Neuronal stem cell (in vitro differentiated cells): ENCODE results near the gene CNN1.

Experiments
- DNase-seq: peaks from one replicate; pipeline ENCODE4 v3.0.0-alpha.2; 2013; ENCODE audit warnings: low spot score
- H2AFZ ChIP-seq: one replicate; pipeline ENCODE4 v1.6.1; 2013; ENCODE audit warnings: mild to moderate bottlenecking, low read length, inconsistent platforms
- H2AK5ac ChIP-seq: 2 replicates; pipeline ENCODE4 v1.6.1; 2013; ENCODE audit warnings: low read depth, mild to moderate bottlenecking, inconsistent platforms, low read length, moderate library complexity, mixed read lengths
- H2BK120ac ChIP-seq: 2 replicates; pipeline ENCODE4 v1.6.1; 2013; ENCODE audit warnings: low read depth, mild to moderate bottlenecking, inconsistent platforms, low read length, moderate library complexity, mixed read lengths
- H2BK12ac ChIP-seq: one replicate; pipeline ENCODE4 v1.6.1; 2013; ENCODE audit warnings: low read length, inconsistent platforms
- H2BK15ac ChIP-seq: 2 replicates; pipeline ENCODE4 v1.6.1; 2013; ENCODE audit warnings: mild to moderate bottlenecking, low read length, inconsistent platforms, mixed read lengths
- H2BK5ac ChIP-seq: one replicate; pipeline ENCODE4 v1.6.1; 2013; ENCODE audit warnings: inconsistent platforms, mild to moderate bottlenecking, low read length, moderate library complexity
- H3K14ac ChIP-seq: one replicate; pipeline ENCODE4 v1.6.1; 2013; ENCODE audit warnings: low read length, inconsistent platforms
- H3K18ac ChIP-seq: 2 replicates; pipeline ENCODE4 v1.6.1; 2013; ENCODE audit warnings: low read length, inconsistent platforms
- H3K23ac ChIP-seq: 2 replicates; pipeline ENCODE4 v1.6.1; 2013; ENCODE audit warnings: low read depth, mild to moderate bottlenecking, mixed read lengths, low read length, inconsistent platforms; ENCODE audit not compliant: poor library complexity
- H3K27ac ChIP-seq: replicated peaks from 3 replicates; pipeline ENCODE4 v1.5.1; 2013; ENCODE audit warnings: low read length, inconsistent platforms
- H3K27me3 ChIP-seq, 3 experiments: 2 replicates each; pipeline ENCODE4 v1.6.1; 2013; ENCODE audit warnings: low read length in 3 of 3, mild to moderate bottlenecking in 2 of 3, inconsistent platforms in 1 of 3, low read depth in 1 of 3, mixed read lengths in 1 of 3, moderate library complexity in 1 of 3; ENCODE audit not compliant: control insufficient read depth in 3 of 3, insufficient read depth in 3 of 3
- H3K36me3 ChIP-seq, 2 donors: replicated peaks in 1 of 2; 2 replicates each; pipeline ENCODE4 v1.6.1; 2013; ENCODE audit warnings: low read length in 2 of 2; ENCODE audit not compliant: control insufficient read depth in 2 of 2, insufficient read depth in 2 of 2
- H3K4ac ChIP-seq: 2 replicates; pipeline ENCODE4 v1.6.1; 2013; ENCODE audit warnings: inconsistent platforms, mild to moderate bottlenecking, low read length, moderate library complexity
- H3K4me1 ChIP-seq, 2 donors: 1 replicate in 1 of 2; 2 replicates in 1 of 2; pipeline ENCODE4 v1.6.1; 2013; ENCODE audit warnings: low read length in 2 of 2, low read depth in 1 of 2; ENCODE audit not compliant: control insufficient read depth in 2 of 2, insufficient read depth in 1 of 2
- H3K4me2 ChIP-seq: one replicate; pipeline ENCODE4 v1.6.1; 2013; ENCODE audit warnings: mild to moderate bottlenecking, low read length, inconsistent platforms; ENCODE audit not compliant: insufficient read depth, poor library complexity, severe bottlenecking
- H3K4me3 ChIP-seq, 2 donors: 2 replicates each; pipeline ENCODE4 v1.5.1; 2013; ENCODE audit warnings: low read length in 2 of 2, mild to moderate bottlenecking in 2 of 2, inconsistent platforms in 1 of 2, moderate library complexity in 1 of 2
- H3K79me1 ChIP-seq: one replicate; pipeline ENCODE4 v1.6.1; 2013; ENCODE audit warnings: low read depth, mild to moderate bottlenecking, inconsistent platforms, low read length, moderate library complexity
- H3K9ac ChIP-seq: one replicate; pipeline ENCODE4 v1.6.1; 2013; ENCODE audit warnings: mild to moderate bottlenecking, low read depth, low read length, inconsistent platforms; ENCODE audit not compliant: poor library complexity
- H3K9me3 ChIP-seq, 2 donors: replicated peaks in 1 of 2; 2 replicates each; pipeline versions ENCODE3 to v1.6.1; 2013; ENCODE audit warnings: low read length in 2 of 2, mild to moderate bottlenecking in 2 of 2, inconsistent platforms in 1 of 2, low read depth in 1 of 2, mixed read lengths in 1 of 2, moderate library complexity in 1 of 2; ENCODE audit not compliant: control insufficient read depth in 2 of 2, insufficient read depth in 1 of 2
- H4K8ac ChIP-seq: one replicate; pipeline ENCODE4 v1.6.1; 2013; ENCODE audit warnings: low read depth, mild to moderate bottlenecking, inconsistent platforms, low read length, moderate library complexity
- H4K91ac ChIP-seq: one replicate; pipeline ENCODE4 v1.6.1; 2013; ENCODE audit warnings: low read length, low read depth, mild to moderate bottlenecking, inconsistent platforms; ENCODE audit not compliant: poor library complexity
- WGBS, 2 donors: extraction: QIAGEN DNeasy Blood & Tissue Kit; methylation state at CpG; one replicate each; pipeline ENCODE4 v1.1.7; 2013; ENCODE audit warnings: missing lambda C conversion rate in 2 of 2, mixed read lengths in 1 of 2; ENCODE audit not compliant: insufficient read length in 2 of 2, insufficient replicate concordance in 1 of 2; ENCODE audit errors: extremely low coverage in 2 of 2; 5-methylcytosine and 5-hydroxymethylcytosine counted together

The CNN1 gene

GRCh38 chr19:11580116-11580515 lies 41.5 kb downstream of the CNN1 start:
- Histone ChIP-seq H3K9ac (no peak overlapping the region), H3K4me2 (no peak overlapping the region), H2BK120ac (no peak overlapping the region), H2BK5ac (no peak overlapping the region), H3K36me3 (no peaks in the 10 kb centered on the region), H2AK5ac (no peak overlapping the region), H4K8ac (no peak overlapping the region), H3K4me1 (peaks cover 6 to 9% of the 10 kb centered on the region in 2 donors), H2BK12ac (no peak overlapping the region), H3K4me3 (no peak overlapping the region), H3K23ac (no peak overlapping the region), H4K91ac (no peak overlapping the region), H3K14ac (no peak overlapping the region), H3K9me3 (peaks cover 0 to 2% of the 10 kb centered on the region in 2 donors), H3K18ac (no peak overlapping the region), H3K79me1 (no peaks in the 10 kb centered on the region), H3K4ac (no peak overlapping the region), H3K27ac (no peak overlapping the region), H2BK15ac (no peak overlapping the region), H2AFZ (no peak overlapping the region), H3K27me3 (peaks cover 0 to 14% (median 5%) of the 10 kb centered on the region in 3 experiments)
- WGBS, 2 donors = no CpG with 5 or more reads among the region's 4 CpGs
- DNase-seq = no peak

DNA sequence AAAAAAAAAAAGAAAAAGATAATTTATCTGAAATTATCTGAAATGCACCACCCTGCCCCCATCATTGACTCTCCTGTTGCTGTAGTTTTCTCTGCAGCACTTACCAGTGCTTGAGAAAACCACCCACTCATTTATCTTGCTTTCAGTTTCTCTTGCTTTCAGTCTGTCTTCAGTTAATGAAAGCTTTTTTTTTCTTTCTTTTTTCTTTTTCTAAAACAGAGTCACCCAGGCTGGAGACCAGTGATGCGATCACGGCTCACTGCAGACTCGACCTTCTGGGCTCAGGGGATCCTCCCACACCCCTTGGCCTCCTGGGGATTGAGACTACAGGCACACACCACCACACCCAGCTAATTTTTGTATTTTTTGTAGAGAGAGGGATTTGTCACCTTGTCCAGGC lies 43.1 kb downstream of the CNN1 start:
- Histone ChIP-seq H2BK5ac (no peak overlapping the region), H3K4me2 (no peak overlapping the region), H3K9ac (no peak overlapping the region), H3K79me1 (no peaks in the 10 kb centered on the region), H2AK5ac (no peak overlapping the region), H2BK12ac (no peak overlapping the region), H3K14ac (no peak overlapping the region), H2BK120ac (no peak overlapping the region), H2BK15ac (no peak overlapping the region), H3K9me3 (peaks cover 0 to 2% of the 10 kb centered on the region in 2 donors), H3K4me3 (no peak overlapping the region), H2AFZ (no peak overlapping the region), H3K18ac (no peak overlapping the region), H4K91ac (no peak overlapping the region), H3K36me3 (no peaks in the 10 kb centered on the region), H3K4ac (no peak overlapping the region), H3K23ac (no peak overlapping the region), H3K27me3 (peaks cover 0 to 14% (median 5%) of the 10 kb centered on the region in 3 experiments), H3K4me1 (peaks cover 6 to 9% of the 10 kb centered on the region in 2 donors), H4K8ac (no peak overlapping the region), H3K27ac (no peak overlapping the region)
- DNase-seq = no peak
- no CpG with 5 or more reads among the region's 3 CpGs for WGBS, 2 donors

DNA sequence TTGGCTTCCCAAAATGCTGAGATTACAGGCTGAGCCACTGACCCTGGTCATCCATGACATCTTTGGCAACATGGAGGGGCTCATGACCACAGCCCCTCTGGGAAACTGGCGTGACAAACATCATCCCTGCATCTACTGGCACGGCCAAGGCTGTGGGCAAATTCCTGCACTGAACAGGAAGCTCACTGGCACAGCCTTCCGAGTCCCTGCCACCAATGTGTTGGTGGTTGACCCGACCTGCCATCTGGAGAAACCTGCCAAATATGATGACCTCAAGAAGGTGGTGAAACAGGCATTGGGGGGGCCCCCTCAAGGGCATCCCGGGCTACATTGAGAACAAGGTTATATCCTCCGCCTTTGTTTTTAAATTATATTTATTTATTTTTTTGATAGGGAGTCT lies 47.7 kb downstream of the CNN1 start:
- Histone ChIP-seq H3K4ac (no peak overlapping the region), H3K14ac (no peak overlapping the region), H3K4me3 (no peak overlapping the region), H3K23ac (no peak overlapping the region), H2BK5ac (no peak overlapping the region), H2AK5ac (no peak overlapping the region), H4K8ac (no peak overlapping the region), H3K9me3 (no peaks in the 10 kb centered on the region), H2BK120ac (no peak overlapping the region), H2BK15ac (no peak overlapping the region), H3K27ac (no peak overlapping the region), H3K9ac (no peak overlapping the region), H3K27me3 (no peaks in the 10 kb centered on the region), H3K4me1 (no peaks in the 10 kb centered on the region), H3K4me2 (no peak overlapping the region), H4K91ac (no peak overlapping the region), H3K79me1 (no peaks in the 10 kb centered on the region), H3K36me3 (no peaks in the 10 kb centered on the region), H2BK12ac (no peak overlapping the region), H3K18ac (no peak overlapping the region), H2AFZ (no peak overlapping the region)
- WGBS, 2 donors = no CpG with 5 or more reads among the region's 6 CpGs
- no peak for DNase-seq

DNA sequence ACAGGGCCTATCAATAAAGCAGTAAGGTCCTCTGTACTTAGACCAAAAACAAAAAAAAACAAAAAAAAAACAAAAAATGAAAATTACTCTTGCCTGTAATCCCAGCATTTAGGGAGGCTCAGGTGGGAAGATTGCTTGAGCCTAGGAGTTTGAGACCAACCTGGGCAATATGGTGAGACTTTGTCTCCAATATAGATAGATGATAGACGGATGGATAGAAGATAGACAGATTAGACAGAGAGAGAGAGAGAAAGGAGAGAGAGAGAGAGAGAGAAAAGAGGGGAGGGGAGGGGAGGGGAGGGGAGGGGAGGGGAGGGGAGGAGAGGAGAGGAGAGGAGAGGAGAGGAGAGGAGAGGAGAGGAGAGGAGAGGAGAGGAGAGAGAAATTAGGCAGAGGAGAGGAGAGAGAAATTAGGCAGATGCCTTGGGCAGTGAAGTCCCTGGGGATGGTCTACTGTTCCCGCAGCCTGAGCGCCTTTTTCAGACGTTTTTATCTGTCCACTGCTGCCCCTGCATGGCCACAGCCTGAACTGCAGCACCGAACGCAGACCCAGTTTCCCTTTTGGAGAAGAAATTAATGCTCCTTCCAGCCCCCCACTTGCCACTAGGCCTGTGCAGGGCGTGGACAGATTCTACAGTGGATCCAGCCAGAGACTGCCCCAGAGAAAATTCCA lies 48.8 kb downstream of the CNN1 start:
- Histone ChIP-seq H3K27ac (no peak overlapping the region), H4K8ac (no peak overlapping the region), H2BK12ac (no peak overlapping the region), H3K27me3 (no peaks in the 10 kb centered on the region), H3K79me1 (no peaks in the 10 kb centered on the region), H3K9ac (no peak overlapping the region), H2BK5ac (no peak overlapping the region), H3K23ac (no peak overlapping the region), H3K14ac (no peak overlapping the region), H2AK5ac (peak overlapping the region; percentile 63), H2BK120ac (no peak overlapping the region), H3K4ac (no peak overlapping the region), H2AFZ (peak overlapping the region; percentile 82), H3K36me3 (no peaks in the 10 kb centered on the region), H4K91ac (no peak overlapping the region), H3K4me1 (no peaks in the 10 kb centered on the region), H2BK15ac (no peak overlapping the region), H3K4me2 (no peak overlapping the region), H3K9me3 (no peaks in the 10 kb centered on the region), H3K4me3 (no peak overlapping the region), H3K18ac (no peak overlapping the region)
- DNase-seq = peak; percentile 56
- no CpG with 5 or more reads among the region's 7 CpGs for WGBS, 2 donors
